Measurements from ENCODE around the gene IER3IP1. TPM values are rescaled to one million over a fixed set of nuclear protein-coding genes. Genes with fewer than 3 reads are reported as not detected.

Gene IER3IP1
- total and polyA plus RNA-seq, 2 of the 13 experiments (the other 11 are each of a cell fraction or from before 2014, with no cell fraction given): 18.7 to 26.1 TPM

- TF ChIP-seq RERE (CRISPR knock-in tag; IDR thresholded peaks at IDR 0.05; ENCODE audit: low read depth) (peak; percentile 10; the same call in 1 of the 2 replicates), ZNF235 (CRISPR knock-in tag; IDR thresholded peaks at IDR 0.05; ENCODE audit: borderline replicate concordance) (peak; percentile 76), ZBTB38 (CRISPR knock-in tag; IDR thresholded peaks at IDR 0.05) (no peak), ZNF225 (CRISPR knock-in tag; IDR thresholded peaks at IDR 0.05) (peak; percentile 36; the same call in 1 of the 2 replicates), MIER2 (CRISPR knock-in tag; IDR thresholded peaks at IDR 0.05) (0 out of 2 replicates have a peak, but pooled peaks have one; percentile 4), ZNF407 (CRISPR knock-in tag; IDR thresholded peaks at IDR 0.05; ENCODE audit: not compliant biosample characterization) (peak; percentile 51), NCOA5 (CRISPR knock-in tag; IDR thresholded peaks at IDR 0.05) (no peak; the same call in 1 of the 2 replicates), ZBTB42 (CRISPR knock-in tag; IDR thresholded peaks at IDR 0.05) (no peak; the same call in 1 of the 2 replicates), ZNF556 (CRISPR knock-in tag; IDR thresholded peaks at IDR 0.05; ENCODE audit: borderline replicate concordance) (no peak; the same call in 1 of the 2 replicates)
- TF ChIP-seq, protein P1, sequence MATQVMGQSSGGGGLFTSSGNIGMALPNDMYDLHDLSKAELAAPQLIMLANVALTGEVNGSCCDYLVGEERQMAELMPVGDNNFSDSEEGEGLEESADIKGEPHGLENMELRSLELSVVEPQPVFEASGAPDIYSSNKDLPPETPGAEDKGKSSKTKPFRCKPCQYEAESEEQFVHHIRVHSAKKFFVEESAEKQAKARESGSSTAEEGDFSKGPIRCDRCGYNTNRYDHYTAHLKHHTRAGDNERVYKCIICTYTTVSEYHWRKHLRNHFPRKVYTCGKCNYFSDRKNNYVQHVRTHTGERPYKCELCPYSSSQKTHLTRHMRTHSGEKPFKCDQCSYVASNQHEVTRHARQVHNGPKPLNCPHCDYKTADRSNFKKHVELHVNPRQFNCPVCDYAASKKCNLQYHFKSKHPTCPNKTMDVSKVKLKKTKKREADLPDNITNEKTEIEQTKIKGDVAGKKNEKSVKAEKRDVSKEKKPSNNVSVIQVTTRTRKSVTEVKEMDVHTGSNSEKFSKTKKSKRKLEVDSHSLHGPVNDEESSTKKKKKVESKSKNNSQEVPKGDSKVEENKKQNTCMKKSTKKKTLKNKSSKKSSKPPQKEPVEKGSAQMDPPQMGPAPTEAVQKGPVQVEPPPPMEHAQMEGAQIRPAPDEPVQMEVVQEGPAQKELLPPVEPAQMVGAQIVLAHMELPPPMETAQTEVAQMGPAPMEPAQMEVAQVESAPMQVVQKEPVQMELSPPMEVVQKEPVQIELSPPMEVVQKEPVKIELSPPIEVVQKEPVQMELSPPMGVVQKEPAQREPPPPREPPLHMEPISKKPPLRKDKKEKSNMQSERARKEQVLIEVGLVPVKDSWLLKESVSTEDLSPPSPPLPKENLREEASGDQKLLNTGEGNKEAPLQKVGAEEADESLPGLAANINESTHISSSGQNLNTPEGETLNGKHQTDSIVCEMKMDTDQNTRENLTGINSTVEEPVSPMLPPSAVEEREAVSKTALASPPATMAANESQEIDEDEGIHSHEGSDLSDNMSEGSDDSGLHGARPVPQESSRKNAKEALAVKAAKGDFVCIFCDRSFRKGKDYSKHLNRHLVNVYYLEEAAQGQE (IDR thresholded peaks at IDR 0.05; ENCODE audit: borderline replicate concordance in 1 of 2, low read depth in 1 of 2, low read length in 2 of 2): 0 out of 4 replicates have a peak, but pooled peaks of 1 of the 2 experiments have one; percentile 30
Observed at GRCh38 chr18:47150029-47150823, 25.9 kb downstream of the IER3IP1 start, which contains the start of gene HDHD2 (continued).
